ENCODE measurements around the gene DOCK2.
A peak's percentile ranks its signal among the peaks of the same experiment; 100 is the strongest.

DOCK2 gene

DNA sequence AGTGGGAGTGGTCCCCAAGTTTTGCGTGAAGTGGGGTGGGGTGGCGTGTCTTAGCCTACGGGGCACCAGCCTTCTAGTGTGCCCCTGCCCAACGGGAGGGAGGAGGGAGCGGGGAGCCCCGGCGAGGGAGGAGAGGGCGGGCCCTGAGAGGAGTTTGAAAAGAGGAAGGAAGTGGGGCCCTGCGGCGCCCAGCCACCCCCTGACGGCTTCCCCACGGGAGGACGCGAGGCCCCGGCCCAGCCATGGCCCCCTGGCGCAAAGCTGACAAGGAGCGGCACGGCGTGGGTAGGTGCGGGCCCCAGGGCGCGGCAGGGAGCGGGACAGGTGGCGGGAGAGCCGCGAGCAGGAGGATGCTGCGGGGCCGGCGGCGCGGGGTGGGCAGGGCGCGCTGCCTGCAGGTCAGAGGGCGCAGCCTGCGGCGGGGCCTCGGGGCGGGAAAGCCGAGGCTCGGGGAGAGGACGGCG lies at the start of gene DOCK2:
TSS of gene DOCK2 (plus strand) at position 191 of the 464 bp plus-strand sequence. CDS start at position 243, 52 bp downstream.
- Histone ChIP-seq H3K9me3 (ENCODE audit: control insufficient read depth, insufficient read depth, low read length) (peaks cover 9% of the 10 kb centered on the region), H3K27me3 (ENCODE audit: control insufficient read depth, low read length) (no peaks in the 10 kb centered on the region), H3F3A (ENCODE audit: control insufficient read depth, insufficient read depth) (peaks cover 4% of the 10 kb centered on the region; the same call in 1 of the 2 replicates), H3K79me2 (ENCODE audit: control insufficient read depth, low read length) (peaks cover 54% of the 10 kb centered on the region), H3K36me3 (ENCODE audit: control insufficient read depth, low read length) (peaks cover 46% of the 10 kb centered on the region), H3K9me2 (replicated peaks; ENCODE audit: control insufficient read depth, low read length) (no peaks in the 10 kb centered on the region), H3K4me1 (ENCODE audit: control insufficient read depth, low read length) (peaks cover 34% of the 10 kb centered on the region), H3K27ac (ENCODE audit: low read depth, low read length) (peak within 1 kb of the TSS; percentile 72), H4K20me1 (ENCODE audit: control insufficient read depth, insufficient read depth, low read depth, low read length) (peaks cover 17% of the 10 kb centered on the region; the same call in 1 of the 2 replicates), H3K4me3 (ENCODE audit: low read length) (peak within 1 kb of the TSS; percentile 75), H3K4me2 (ENCODE audit: low read length) (peak within 1 kb of the TSS; percentile 73)
- no peak for TF ChIP-seq EZH2phosphoT487 (IDR thresholded peaks at IDR 0.05; ENCODE audit: borderline replicate concordance, low read length)
- TF ChIP-seq, protein P1, sequence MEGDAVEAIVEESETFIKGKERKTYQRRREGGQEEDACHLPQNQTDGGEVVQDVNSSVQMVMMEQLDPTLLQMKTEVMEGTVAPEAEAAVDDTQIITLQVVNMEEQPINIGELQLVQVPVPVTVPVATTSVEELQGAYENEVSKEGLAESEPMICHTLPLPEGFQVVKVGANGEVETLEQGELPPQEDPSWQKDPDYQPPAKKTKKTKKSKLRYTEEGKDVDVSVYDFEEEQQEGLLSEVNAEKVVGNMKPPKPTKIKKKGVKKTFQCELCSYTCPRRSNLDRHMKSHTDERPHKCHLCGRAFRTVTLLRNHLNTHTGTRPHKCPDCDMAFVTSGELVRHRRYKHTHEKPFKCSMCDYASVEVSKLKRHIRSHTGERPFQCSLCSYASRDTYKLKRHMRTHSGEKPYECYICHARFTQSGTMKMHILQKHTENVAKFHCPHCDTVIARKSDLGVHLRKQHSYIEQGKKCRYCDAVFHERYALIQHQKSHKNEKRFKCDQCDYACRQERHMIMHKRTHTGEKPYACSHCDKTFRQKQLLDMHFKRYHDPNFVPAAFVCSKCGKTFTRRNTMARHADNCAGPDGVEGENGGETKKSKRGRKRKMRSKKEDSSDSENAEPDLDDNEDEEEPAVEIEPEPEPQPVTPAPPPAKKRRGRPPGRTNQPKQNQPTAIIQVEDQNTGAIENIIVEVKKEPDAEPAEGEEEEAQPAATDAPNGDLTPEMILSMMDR (IDR thresholded peaks at IDR 0.05; ENCODE audit: low read depth, low read length, poor library complexity, severe bottlenecking): no peak

DNA sequence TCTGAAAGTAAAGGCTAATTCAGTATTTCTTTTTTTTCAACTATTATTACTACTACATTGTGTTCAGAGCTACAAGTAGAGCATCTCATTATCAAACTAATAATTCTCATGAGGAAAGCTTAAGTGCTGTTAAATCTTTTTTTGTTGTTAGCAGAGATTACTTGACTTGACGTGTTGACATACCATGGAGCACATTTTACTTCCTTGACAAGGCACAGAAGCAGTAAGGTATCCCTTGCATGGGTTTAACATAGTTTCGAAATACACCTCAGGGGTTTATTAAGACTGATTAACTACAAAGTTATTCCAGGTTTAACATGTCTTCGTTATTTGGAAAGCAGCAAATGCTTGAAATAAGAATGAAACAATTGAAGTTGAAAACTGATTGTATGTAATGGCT lies 46.5 kb upstream of the DOCK2 start:
- H3K79me2 ChIP-seq (ENCODE audit: control insufficient read depth, low read length): peaks cover 36% of the 10 kb centered on the region
- no peak overlapping the region for H3K4me2 ChIP-seq (ENCODE audit: low read length)
- H3K4me3 ChIP-seq (ENCODE audit: low read length): no peak overlapping the region
- H3F3A ChIP-seq (ENCODE audit: control insufficient read depth, insufficient read depth): no peaks in the 10 kb centered on the region
- TF ChIP-seq, protein P1 (IDR thresholded peaks at IDR 0.05; ENCODE audit: low read depth, low read length, poor library complexity, severe bottlenecking): no peak
- no peak for TF ChIP-seq EZH2phosphoT487 (IDR thresholded peaks at IDR 0.05; ENCODE audit: borderline replicate concordance, low read length)
- no peaks in the 10 kb centered on the region for H3K9me3 ChIP-seq (ENCODE audit: control insufficient read depth, insufficient read depth, low read length)
- no peaks in the 10 kb centered on the region for H3K27me3 ChIP-seq (ENCODE audit: control insufficient read depth, low read length)
- H3K9me2 ChIP-seq (replicated peaks; ENCODE audit: control insufficient read depth, low read length): no peaks in the 10 kb centered on the region
- no peak overlapping the region for H3K27ac ChIP-seq (ENCODE audit: low read depth, low read length)
- H4K20me1 ChIP-seq (ENCODE audit: control insufficient read depth, insufficient read depth, low read depth, low read length): peaks cover 2% of the 10 kb centered on the region; the same call in 1 of the 2 replicates
- peaks cover 88% of the 10 kb centered on the region for H3K36me3 ChIP-seq (ENCODE audit: control insufficient read depth, low read length)
- peaks cover under 1% of the 10 kb centered on the region; the same call in 1 of the 2 replicates for H3K4me1 ChIP-seq (ENCODE audit: control insufficient read depth, low read length)

DNA sequence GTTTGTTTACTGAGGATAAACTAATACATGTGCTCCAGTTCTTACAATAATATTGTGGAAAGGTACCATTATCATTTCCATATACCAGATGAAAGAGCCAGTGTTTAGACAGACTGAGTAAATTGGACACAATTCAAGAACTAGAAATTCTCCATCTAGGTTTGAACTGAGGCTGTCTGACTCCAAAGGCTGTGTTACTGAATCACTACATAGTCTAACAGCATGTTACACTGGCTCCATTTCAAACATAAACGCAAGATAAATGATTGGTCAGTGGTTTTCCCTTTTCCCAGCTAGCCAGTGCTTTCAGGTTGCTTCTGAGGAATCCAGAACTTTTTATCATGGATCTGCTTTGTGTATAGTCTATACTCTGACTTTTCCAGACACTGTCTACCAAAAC lies 45.4 kb upstream of the DOCK2 start:
- H3K4me1 ChIP-seq (ENCODE audit: control insufficient read depth, low read length): no peaks in the 10 kb centered on the region
- no peaks in the 10 kb centered on the region for H3K9me3 ChIP-seq (ENCODE audit: control insufficient read depth, insufficient read depth, low read length)
- no peak overlapping the region for H3K4me2 ChIP-seq (ENCODE audit: low read length)
- H3K9me2 ChIP-seq (replicated peaks; ENCODE audit: control insufficient read depth, low read length): no peaks in the 10 kb centered on the region
- no peak for TF ChIP-seq EZH2phosphoT487 (IDR thresholded peaks at IDR 0.05; ENCODE audit: borderline replicate concordance, low read length)
- TF ChIP-seq, protein P1 (IDR thresholded peaks at IDR 0.05; ENCODE audit: low read depth, low read length, poor library complexity, severe bottlenecking): no peak
- H4K20me1 ChIP-seq (ENCODE audit: control insufficient read depth, insufficient read depth, low read depth, low read length): no peaks in the 10 kb centered on the region
- H3K79me2 ChIP-seq (ENCODE audit: control insufficient read depth, low read length): peaks cover 25% of the 10 kb centered on the region
- H3F3A ChIP-seq (ENCODE audit: control insufficient read depth, insufficient read depth): no peaks in the 10 kb centered on the region
- H3K4me3 ChIP-seq (ENCODE audit: low read length): no peak overlapping the region
- H3K27me3 ChIP-seq (ENCODE audit: control insufficient read depth, low read length): no peaks in the 10 kb centered on the region
- no peak overlapping the region for H3K27ac ChIP-seq (ENCODE audit: low read depth, low read length)
- peaks cover 91% of the 10 kb centered on the region for H3K36me3 ChIP-seq (ENCODE audit: control insufficient read depth, low read length)

All from DOHH2 (cell line).